Measurements from ENCODE around the gene CBLC.

GRCh38 chr19:44759083-44759804, 18.4 kb upstream of the CBLC start:
- TF ChIP-seq EZH2 (IDR thresholded peaks at IDR 0.05) (no peak), POLR2AphosphoS5 (IDR thresholded peaks at IDR 0.05; ENCODE audit: borderline replicate concordance, low read depth, low read length) (no peak), FOXP2 (optimal IDR thresholded peaks at IDR 0.05; ENCODE audit: control extremely low read depth, extremely low read length, insufficient read depth) (no peak)

All from SK-N-MC (cell line).